ENCODE measurements around the gene EIF4A2. TPM values are rescaled to one million over a fixed set of nuclear protein-coding genes. Genes with fewer than 3 reads are reported as not detected.

The EIF4A2 gene
- total and polyA plus RNA-seq, 2 of the 13 experiments (the other 11 are each of a cell fraction or from before 2014, with no cell fraction given), result 480 to 596 TPM

- TF ChIP-seq ZNF646 (CRISPR knock-in tag; IDR thresholded peaks at IDR 0.05), result no peak
- TF ChIP-seq KMT2A (CRISPR knock-in tag; IDR thresholded peaks at IDR 0.05), result peak; percentile 91
- no peak for TF ChIP-seq PCBP2 (optimal IDR thresholded peaks at IDR 0.05; ENCODE audit: low read depth, low read length, poor library complexity, severe bottlenecking)
- no peak for TF ChIP-seq KDM6A (CRISPR knock-in tag; IDR thresholded peaks at IDR 0.05; ENCODE audit: low read depth)
- TF ChIP-seq GTF2F1 (IDR thresholded peaks at IDR 0.05; ENCODE audit: low read length), result no peak
- TF ChIP-seq HMGXB3 (CRISPR knock-in tag; IDR thresholded peaks at IDR 0.05; ENCODE audit: borderline replicate concordance), result no peak
- TF ChIP-seq, protein P1, sequence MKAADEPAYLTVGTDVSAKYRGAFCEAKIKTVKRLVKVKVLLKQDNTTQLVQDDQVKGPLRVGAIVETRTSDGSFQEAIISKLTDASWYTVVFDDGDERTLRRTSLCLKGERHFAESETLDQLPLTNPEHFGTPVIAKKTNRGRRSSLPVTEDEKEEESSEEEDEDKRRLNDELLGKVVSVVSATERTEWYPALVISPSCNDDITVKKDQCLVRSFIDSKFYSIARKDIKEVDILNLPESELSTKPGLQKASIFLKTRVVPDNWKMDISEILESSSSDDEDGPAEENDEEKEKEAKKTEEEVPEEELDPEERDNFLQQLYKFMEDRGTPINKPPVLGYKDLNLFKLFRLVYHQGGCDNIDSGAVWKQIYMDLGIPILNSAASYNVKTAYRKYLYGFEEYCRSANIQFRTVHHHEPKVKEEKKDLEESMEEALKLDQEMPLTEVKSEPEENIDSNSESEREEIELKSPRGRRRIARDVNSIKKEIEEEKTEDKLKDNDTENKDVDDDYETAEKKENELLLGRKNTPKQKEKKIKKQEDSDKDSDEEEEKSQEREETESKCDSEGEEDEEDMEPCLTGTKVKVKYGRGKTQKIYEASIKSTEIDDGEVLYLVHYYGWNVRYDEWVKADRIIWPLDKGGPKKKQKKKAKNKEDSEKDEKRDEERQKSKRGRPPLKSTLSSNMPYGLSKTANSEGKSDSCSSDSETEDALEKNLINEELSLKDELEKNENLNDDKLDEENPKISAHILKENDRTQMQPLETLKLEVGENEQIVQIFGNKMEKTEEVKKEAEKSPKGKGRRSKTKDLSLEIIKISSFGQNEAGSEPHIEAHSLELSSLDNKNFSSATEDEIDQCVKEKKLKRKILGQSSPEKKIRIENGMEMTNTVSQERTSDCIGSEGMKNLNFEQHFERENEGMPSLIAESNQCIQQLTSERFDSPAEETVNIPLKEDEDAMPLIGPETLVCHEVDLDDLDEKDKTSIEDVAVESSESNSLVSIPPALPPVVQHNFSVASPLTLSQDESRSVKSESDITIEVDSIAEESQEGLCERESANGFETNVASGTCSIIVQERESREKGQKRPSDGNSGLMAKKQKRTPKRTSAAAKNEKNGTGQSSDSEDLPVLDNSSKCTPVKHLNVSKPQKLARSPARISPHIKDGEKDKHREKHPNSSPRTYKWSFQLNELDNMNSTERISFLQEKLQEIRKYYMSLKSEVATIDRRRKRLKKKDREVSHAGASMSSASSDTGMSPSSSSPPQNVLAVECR (CRISPR knock-in tag; IDR thresholded peaks at IDR 0.05; ENCODE audit: borderline replicate concordance), result peak; percentile 97
- TF ChIP-seq ZIK1 (CRISPR knock-in tag; IDR thresholded peaks at IDR 0.05; ENCODE audit: borderline replicate concordance, low read depth), result peak; percentile 61; the same call in 1 of the 2 replicates
- TF ChIP-seq SRF (IDR thresholded peaks at IDR 0.05; ENCODE audit: low read depth, low read length), result peak; percentile 65; the same call in 1 of the 2 replicates
- TF ChIP-seq TAF1 (CRISPR knock-in tag; IDR thresholded peaks at IDR 0.05), result peak; percentile 87
- TF ChIP-seq ZFP41 (CRISPR knock-in tag; IDR thresholded peaks at IDR 0.05; ENCODE audit: borderline replicate concordance), result no peak; the same call in 1 of the 2 replicates
- peak; percentile 57; the same call in 1 of the 2 replicates for TF ChIP-seq RXRB (CRISPR knock-in tag; IDR thresholded peaks at IDR 0.05; ENCODE audit: borderline replicate concordance)
These were observed 23.0 kb downstream of the EIF4A2 start, which contains the start of gene RFC4 (continued) for GRCh38 chr3:186806089-186807055.
